NCI-H2081 (cell line): ENCODE results near the gene RCOR1.
"Not testable (repeated sequence)": the region's sequence is repeated elsewhere in the genome, so short reads cannot be mapped to it uniquely, and the experiment has no call there.

Source experiments
- DNase-seq, 2 experiments: peaks; one replicate each; lab custom pipeline; 2025; lab: John Stamatoyannopoulos, UW

The RCOR1 gene

GRCh38 chr14:102750376-102750775 is 157.9 kb downstream of the RCOR1 start:
- no peak for DNase-seq

GRCh38 chr14:102751088-102751487 is 158.6 kb downstream of the RCOR1 start:
- no peak for DNase-seq

GRCh38 chr14:102752239-102752847 is 159.9 kb downstream of the RCOR1 start:
- DNase-seq: no peak

- no peak for DNase-seq
These were observed 162.2 kb downstream of the RCOR1 start for GRCh38 chr14:102754370-102755262.

GRCh38 chr14:102757646-102758045 is 165.2 kb downstream of the RCOR1 start:
- no peak for DNase-seq

- DNase-seq: no peak
These were observed 165.6 kb downstream of the RCOR1 start for GRCh38 chr14:102758087-102758486.

GRCh38 chr14:102759456-102760187 is 167.2 kb downstream of the RCOR1 start:
- peak in 1 of 2 experiments; percentile 26 for DNase-seq

GRCh38 chr14:102760496-102761193 is 168.2 kb downstream of the RCOR1 start:
- DNase-seq: no peak

GRCh38 chr14:102761206-102761605 is 168.8 kb downstream of the RCOR1 start:
- DNase-seq: no peak

- no peak for DNase-seq
These were observed 171.8 kb downstream of the RCOR1 start for GRCh38 chr14:102764220-102764671.

GRCh38 chr14:102765770-102766169 is 173.3 kb downstream of the RCOR1 start:
- DNase-seq: not testable (repeated sequence)

GRCh38 chr14:102768223-102769048 is 176.0 kb downstream of the RCOR1 start:
- DNase-seq: no peak

- no peak for DNase-seq
These were observed 176.5 kb downstream of the RCOR1 start for GRCh38 chr14:102769049-102769327.

GRCh38 chr14:102770147-102771123 is 178.0 kb downstream of the RCOR1 start:
- DNase-seq: no peak

GRCh38 chr14:102771144-102771543 is 178.7 kb downstream of the RCOR1 start:
- no peak for DNase-seq

GRCh38 chr14:102772781-102773570 is 180.5 kb downstream of the RCOR1 start:
- no peak for DNase-seq

GRCh38 chr14:102774391-102775153 is 182.1 kb downstream of the RCOR1 start:
- peak; percentile 51 to 66 for DNase-seq
